GM18498 (cell line): Measurements from ENCODE around the gene TNNI3K.

ENCODE experiments used
- ATAC-seq: cut with Tn5 transposase; IDR thresholded peaks from one replicate; pipeline ENCODE4 v1.9.1; 2021; ENCODE audit warnings: mild to moderate bottlenecking, moderate library complexity; ENCODE audit not compliant: unreplicated experiment

TNNI3K gene

DNA sequence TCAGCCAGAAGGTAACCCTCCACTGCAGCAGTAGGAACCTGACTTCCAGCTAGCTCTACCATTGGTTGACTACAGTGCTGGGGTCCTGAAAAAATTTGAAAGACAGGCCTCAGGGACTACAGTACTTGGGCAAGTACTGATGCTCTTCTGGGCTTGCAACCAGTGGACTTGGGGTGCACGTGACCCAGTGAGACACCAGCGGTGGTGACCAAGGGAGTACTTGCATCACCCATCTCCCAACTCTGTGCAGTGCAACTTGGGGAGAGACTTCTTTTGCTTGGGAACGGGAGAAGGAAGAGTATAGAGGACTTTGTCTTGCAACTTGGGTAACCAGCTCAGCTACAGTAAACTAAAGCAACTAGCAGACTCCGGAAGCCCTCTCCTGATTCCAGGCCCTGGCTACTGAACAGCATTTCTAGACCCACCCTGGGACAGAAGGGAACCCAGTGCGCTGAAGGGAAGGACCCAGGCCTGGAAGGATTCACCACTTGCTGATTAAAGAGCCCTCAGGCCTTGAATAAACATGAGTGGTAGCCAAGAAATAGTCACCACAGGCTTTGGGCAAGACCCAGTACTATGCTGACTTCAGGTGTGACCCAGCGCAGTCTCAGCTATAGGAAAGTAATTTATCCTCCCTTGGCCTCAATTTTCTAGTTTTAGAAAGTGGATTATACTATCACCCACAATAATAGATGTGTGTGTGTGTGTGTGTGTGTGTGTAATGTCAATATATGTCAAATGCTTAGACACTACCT, 45.6 kb downstream of the TNNI3K start:
- ATAC-seq = no peak

- no peak for ATAC-seq
Measured at GRCh38 chr1:74286414-74286813, 51.2 kb downstream of the TNNI3K start.

DNA sequence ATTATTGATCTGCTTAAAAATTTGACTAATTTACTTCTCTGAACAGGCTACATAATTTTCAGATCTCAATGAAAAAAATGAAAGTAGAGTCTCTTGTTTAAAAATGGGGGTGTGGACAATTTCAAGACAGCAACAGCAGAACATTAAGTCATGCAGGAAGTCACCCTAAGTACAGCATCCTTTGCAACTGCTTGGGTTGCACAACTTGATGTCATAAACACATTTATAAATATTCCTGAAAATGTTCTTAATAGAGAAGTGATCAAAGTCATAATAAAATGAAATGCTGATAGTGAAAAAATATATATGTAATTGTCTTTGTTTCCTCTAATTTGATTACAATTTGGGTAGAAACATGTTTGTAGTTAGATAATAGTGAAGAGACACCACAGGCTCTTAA, 79.3 kb downstream of the TNNI3K start:
- no peak for ATAC-seq

GRCh38 chr1:74316302-74316701, 81.1 kb downstream of the TNNI3K start:
- ATAC-seq = no peak

- no peak for ATAC-seq
Measured at GRCh38 chr1:74317663-74318062, 82.5 kb downstream of the TNNI3K start.

- ATAC-seq = no peak
Measured at GRCh38 chr1:74323937-74324473, 88.8 kb downstream of the TNNI3K start.

GRCh38 chr1:74324684-74325448, 89.7 kb downstream of the TNNI3K start:
- no peak for ATAC-seq

DNA sequence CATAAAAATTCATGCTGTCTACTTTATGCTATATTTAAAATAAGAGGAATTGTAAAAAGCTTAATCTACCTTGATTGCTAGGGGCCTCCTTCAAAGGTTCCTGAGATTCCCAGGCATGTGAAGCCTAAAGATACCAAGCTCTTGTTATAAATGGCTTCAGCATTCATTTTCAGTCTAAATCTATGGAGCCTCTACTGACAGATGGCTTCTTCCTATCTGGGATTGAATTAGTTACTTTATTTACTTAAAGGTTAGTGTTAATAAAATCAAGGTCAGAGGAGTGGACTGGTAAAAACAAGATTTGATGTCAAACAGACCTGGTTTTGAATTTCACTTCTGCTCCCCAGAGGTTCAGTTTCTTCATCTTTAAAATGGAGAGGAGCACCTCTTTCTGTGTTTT, 93.7 kb downstream of the TNNI3K start:
- ATAC-seq = no peak

DNA sequence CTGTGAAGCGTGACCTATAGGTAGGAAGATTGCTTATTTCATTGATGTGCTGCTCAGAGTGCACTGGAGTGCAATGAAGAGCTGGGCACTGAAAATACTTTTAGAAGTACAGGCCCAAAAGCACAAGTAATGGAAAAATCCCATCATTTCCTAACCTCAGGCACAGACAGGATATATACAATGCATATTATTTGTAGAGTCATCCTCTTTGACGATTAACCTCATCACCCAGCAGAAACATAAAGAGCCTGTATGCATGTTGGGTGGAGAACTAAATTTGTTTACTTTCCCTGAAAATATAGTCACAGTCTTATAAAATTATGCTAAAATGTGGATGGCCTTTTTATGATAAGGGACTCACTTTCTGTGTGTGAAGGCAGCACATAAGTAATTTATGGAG, 98.1 kb downstream of the TNNI3K start:
- no peak for ATAC-seq

DNA sequence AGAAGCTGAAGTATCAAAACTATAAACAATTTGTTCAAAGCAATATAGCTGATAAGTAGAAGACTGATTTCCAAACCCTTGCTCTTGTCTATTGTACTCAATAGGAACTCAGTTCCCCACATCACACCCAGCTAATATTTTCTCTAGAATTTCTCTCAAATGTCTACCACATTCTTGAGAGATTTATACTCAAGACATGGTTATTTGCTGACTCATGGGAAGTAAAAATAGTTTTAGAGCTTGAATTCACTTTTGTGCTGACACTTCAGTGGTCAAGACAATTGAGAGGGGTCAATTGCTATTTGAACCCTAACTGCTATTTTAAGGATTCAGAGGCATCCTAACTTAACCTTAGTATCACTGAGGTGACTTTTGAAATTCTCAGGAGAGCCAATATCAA, 99.0 kb downstream of the TNNI3K start:
- no peak for ATAC-seq

DNA sequence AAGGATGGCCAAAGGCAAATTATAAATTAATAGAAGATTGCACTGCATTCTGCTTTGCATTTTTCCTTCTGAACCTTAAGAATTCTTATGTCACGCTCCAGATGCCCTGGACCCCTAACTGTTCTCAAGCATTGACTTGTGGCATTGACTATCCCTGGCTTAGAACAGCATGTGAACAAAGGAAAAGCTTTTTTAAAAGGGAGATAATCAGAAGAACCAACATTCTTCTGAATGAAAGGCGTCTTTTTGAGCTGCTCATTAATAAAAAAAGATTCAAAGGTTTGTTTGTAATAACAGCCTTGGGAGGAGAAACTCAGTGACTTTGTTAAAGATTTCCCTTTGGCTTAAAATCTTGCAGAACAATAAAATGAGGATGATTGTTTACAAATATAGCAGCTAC, 105.5 kb downstream of the TNNI3K start:
- no peak for ATAC-seq

DNA sequence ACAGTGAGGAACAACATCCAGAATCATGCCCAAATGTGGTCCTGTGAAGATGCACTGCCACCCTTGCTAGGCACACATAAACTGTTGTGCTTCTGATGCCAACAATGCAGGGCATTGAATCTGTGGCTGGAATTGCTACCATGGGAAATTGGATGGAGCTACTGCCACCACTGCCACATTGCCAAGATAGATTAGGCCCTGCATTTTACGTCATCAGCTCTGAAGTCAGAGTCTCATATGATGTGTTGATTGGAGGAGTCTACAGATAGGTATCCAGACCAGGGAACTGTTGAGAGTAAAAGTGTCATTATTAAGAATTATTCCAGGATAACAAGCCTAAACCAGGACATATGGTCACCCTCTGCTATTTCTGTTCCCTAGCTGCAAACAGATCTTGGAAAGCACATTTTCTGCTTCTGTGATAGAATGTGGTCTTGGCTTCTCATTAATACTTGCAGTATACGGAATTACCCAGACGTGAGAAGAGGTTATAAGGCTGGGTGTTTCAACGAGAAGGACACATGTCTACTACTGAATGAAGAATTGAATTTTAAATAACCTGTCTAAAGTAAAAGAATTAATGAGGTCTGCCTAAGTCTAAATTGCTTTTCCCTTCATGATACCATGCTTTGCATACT, 106.6 kb downstream of the TNNI3K start:
- no peak for ATAC-seq

- no peak for ATAC-seq
Measured at GRCh38 chr1:74343216-74343615, 108.0 kb downstream of the TNNI3K start.

GRCh38 chr1:74344387-74344786, 109.2 kb downstream of the TNNI3K start:
- no peak for ATAC-seq

GRCh38 chr1:74356493-74356892, 121.3 kb downstream of the TNNI3K start:
- no peak for ATAC-seq

DNA sequence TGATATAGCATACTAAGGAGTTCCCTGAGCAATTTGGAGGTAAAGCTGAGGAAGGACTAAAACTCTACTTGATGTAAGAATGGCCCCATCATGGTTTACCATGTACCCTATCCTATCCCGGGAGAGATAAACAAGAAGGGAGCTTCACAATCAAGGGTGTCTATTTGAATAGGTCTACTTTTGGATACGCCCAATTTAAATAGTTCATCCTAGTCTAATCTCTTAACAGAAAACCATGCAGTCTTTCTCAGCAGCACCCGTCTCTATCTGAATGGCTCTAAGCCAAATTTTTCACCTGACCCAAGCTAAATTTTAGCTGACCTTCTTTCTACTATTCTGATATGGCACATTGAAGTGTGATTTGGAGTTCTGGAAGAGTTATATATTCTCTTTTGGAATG, 122.0 kb downstream of the TNNI3K start:
- no peak for ATAC-seq

DNA sequence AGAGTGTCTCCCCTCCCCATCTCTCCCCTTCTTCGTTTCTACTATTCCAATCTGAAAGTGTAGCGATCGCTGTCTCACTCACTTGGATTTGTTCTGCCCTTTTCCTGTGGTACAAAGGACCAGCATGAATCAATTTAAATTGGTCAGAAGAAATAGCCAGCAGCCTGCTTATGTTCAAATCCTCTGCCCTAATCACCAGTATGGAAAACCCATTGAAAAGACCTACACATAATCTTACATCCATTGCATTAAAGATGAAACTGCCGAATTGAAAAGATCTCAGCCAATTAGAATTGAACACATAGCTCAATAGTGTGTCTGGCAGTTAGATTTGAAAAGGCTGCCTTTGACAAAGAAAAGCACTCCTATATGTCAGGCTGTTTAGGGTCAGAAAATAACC, 122.6 kb downstream of the TNNI3K start:
- ATAC-seq = no peak

DNA sequence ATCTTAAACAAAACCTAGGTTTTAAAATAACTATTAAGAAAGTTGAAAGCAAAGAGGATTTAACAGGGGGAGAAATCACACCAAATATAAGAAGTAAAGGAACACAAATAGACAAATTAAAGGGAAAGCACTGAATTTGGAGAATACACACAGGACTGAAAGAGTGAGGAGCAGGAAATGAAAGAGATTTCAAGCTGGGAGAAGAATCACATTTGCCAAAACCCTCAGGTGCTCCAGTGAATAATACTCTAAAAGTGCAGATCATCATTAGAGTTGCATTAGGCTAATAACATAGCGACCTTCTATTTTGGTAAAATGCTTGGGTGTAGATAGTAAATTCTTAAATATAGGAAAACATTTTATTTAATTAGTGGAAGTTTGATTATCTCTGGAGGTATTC, 127.5 kb downstream of the TNNI3K start:
- no peak for ATAC-seq

- ATAC-seq = no peak
Measured at GRCh38 chr1:74363220-74363619, 128.0 kb downstream of the TNNI3K start.

- no peak for ATAC-seq
Measured at GRCh38 chr1:74367175-74367813, 132.1 kb downstream of the TNNI3K start.

DNA sequence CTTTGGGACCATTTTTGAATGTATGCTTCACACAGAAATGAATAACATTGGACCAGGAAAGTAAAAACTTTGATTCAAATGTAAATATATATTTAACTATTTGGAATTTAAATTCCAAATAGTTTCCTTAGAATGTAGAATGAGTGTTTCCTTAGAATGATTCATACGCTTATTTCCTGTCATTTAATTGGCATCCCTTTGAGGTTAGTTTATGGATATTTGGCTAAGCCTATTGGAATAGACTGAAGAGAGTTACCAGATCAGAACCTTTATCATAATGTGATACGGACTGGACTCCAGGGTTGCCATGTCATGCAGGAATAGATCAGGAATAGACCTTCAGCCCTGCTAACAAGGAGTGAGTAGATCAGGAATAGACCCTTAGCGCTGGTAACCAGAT, 133.1 kb downstream of the TNNI3K start:
- no peak for ATAC-seq
